Measurements from ENCODE around the gene CCDC190. TPM values are rescaled to one million over a fixed set of nuclear protein-coding genes. Genes with fewer than 3 reads are reported as not detected.
"Not testable (repeated sequence)": the region's sequence is repeated elsewhere in the genome, so short reads cannot be mapped to it uniquely, and the experiment has no call there.

The CCDC190 gene
- total RNA-seq, 2 experiments from 2014 or later, result not detected

GRCh38 chr1:162840250-162840839 is 20.6 kb downstream of the CCDC190 start:
- ChIA-PET POLR2A (no interaction called here), CTCF (no interaction called here)

- POLR2A ChIA-PET, result no interaction called here
- CTCF ChIA-PET, result no interaction called here
Observed at GRCh38 chr1:162838863-162839262, 22.1 kb downstream of the CCDC190 start.

- CTCF ChIA-PET, result no interaction called here
- POLR2A ChIA-PET, result no interaction called here
Observed at GRCh38 chr1:162835157-162835899, 25.6 kb downstream of the CCDC190 start.

GRCh38 chr1:162832470-162832869 is 28.5 kb downstream of the CCDC190 start:
- ChIA-PET CTCF (no interaction called here), POLR2A (no interaction called here)

- POLR2A ChIA-PET, result no interaction called here
- CTCF ChIA-PET, result no interaction called here
Observed at GRCh38 chr1:162829268-162829667, 31.7 kb downstream of the CCDC190 start.

- ChIA-PET CTCF (no interaction called here), POLR2A (no interaction called here)
Observed at GRCh38 chr1:162823771-162824525, 37.0 kb downstream of the CCDC190 start.

GRCh38 chr1:162823231-162823630 is 37.7 kb downstream of the CCDC190 start:
- POLR2A ChIA-PET, result no interaction called here

GRCh38 chr1:162822391-162823200 is 38.4 kb downstream of the CCDC190 start:
- CTCF ChIA-PET, result no interaction called here
- POLR2A ChIA-PET, result no interaction called here

More at GRCh38 chr1:162823231-162823630, 37.7 kb downstream of the CCDC190 start:
- CTCF ChIA-PET, result no interaction called here

GRCh38 chr1:162818666-162819065 is 42.3 kb downstream of the CCDC190 start:
- CTCF ChIA-PET, POLR2A ChIA-PET: not testable (repeated sequence)

GRCh38 chr1:162818136-162818535 is 42.8 kb downstream of the CCDC190 start:
- CTCF ChIA-PET, POLR2A ChIA-PET: not testable (repeated sequence)

GRCh38 chr1:162812357-162812756 is 48.6 kb downstream of the CCDC190 start:
- CTCF ChIA-PET, result not testable (repeated sequence)

GRCh38 chr1:162807503-162807902 is 53.5 kb downstream of the CCDC190 start:
- POLR2A ChIA-PET, CTCF ChIA-PET: not testable (repeated sequence)

More at GRCh38 chr1:162812357-162812756, 48.6 kb downstream of the CCDC190 start:
- POLR2A ChIA-PET, result not testable (repeated sequence)

Other genes starting within 250 kb of the CCDC190 start
- under 1 TPM; 0.17 to 0.36 TPM for gene DDR2, start 228.7 kb downstream of the CCDC190 start, total RNA-seq
- gene HSD17B7, start 70.5 kb downstream of the CCDC190 start, total RNA-seq, result 10 to 100 TPM; 22.2 to 25.4 TPM
- gene RGS4, start 208.2 kb upstream of the CCDC190 start, total RNA-seq, result not detected